A673 (cell line): Measurements from ENCODE around the gene HCK. TPM values are rescaled to one million over a fixed set of nuclear protein-coding genes. Genes with fewer than 3 reads are reported as not detected.

Experiments used
- BruUV-seq: library from RNA; stranded (reverse); fragments of 400-500 nt; replicated peaks from 2 replicates; lab custom pipeline; 2021; lab: Mats Ljungman, UMichigan
- CTCF ChIA-PET: fragments of 300-600 bp; sonication (Branson Sonifier 250); formaldehyde crosslinking; loops from one replicate; lab custom pipeline; 2022; ENCODE audit warnings: antibody characterized with exemption; lab: Charles Lee
- POLR2A ChIA-PET: fragments of 300-600 bp; sonication (Branson Sonifier 250); formaldehyde crosslinking; loops from one replicate; lab custom pipeline; 2022; ENCODE audit warnings: antibody characterized with exemption; ENCODE audit not compliant: low non-redundant PET; lab: Charles Lee
- DNase-seq: peaks from one replicate; pipeline ENCODE4 v3.0.0-alpha.2; 2015; ENCODE audit warnings: low spot score
- H3K27ac ChIP-seq: fragments of 200-600 bp; sonication (generic); 2 replicates; pipeline ENCODE4 v1.5.1; 2016; ENCODE audit warnings: mixed run types, low read depth, mild to moderate bottlenecking, mixed read lengths, antibody characterized with exemption, low read length; ENCODE audit not compliant: poor library complexity, severe bottlenecking
- H3K27me3 ChIP-seq: fragments of 200-600 bp; sonication (generic); replicated peaks from 2 replicates; pipeline ENCODE4 v1.6.1; 2017; ENCODE audit warnings: mixed run types, low read depth, mild to moderate bottlenecking, mixed read lengths, antibody characterized with exemption, low read length; ENCODE audit not compliant: insufficient read depth, poor library complexity
- H3K36me3 ChIP-seq: fragments of 200-600 bp; sonication (generic); 2 replicates; pipeline ENCODE4 v1.6.1; 2016; ENCODE audit warnings: mixed run types, mild to moderate bottlenecking, mixed read lengths, antibody characterized with exemption, low read length; ENCODE audit not compliant: insufficient read depth, poor library complexity, severe bottlenecking
- H3K4me1 ChIP-seq: fragments of 200-600 bp; sonication (generic); 2 replicates; pipeline ENCODE4 v1.6.1; 2017; ENCODE audit warnings: mixed run types, mild to moderate bottlenecking, mixed read lengths, antibody characterized with exemption, low read length; ENCODE audit not compliant: insufficient read depth, poor library complexity, severe bottlenecking
- H3K4me3 ChIP-seq: fragments of 200-600 bp; sonication (generic); 2 replicates; pipeline ENCODE4 v1.5.1; 2016; ENCODE audit warnings: low read depth, mixed run types, mild to moderate bottlenecking, mixed read lengths, low read length; ENCODE audit not compliant: poor library complexity, severe bottlenecking
- H3K9me3 ChIP-seq: fragments of 200-600 bp; sonication (generic); 2 replicates; pipeline ENCODE4 v1.6.1; 2016; ENCODE audit warnings: mixed run types, low read depth, mild to moderate bottlenecking, mixed read lengths, antibody characterized with exemption, low read length; ENCODE audit not compliant: poor library complexity, severe bottlenecking
- CTCF ChIP-seq: fragments of 300-800, 200-600 bp; sonication (generic); conservative IDR thresholded peaks from 2 replicates; pipeline ENCODE4 v1.5.1; 2017; ENCODE audit warnings: low read depth, mild to moderate bottlenecking, antibody characterized with exemption, low read length, moderate library complexity, mixed read lengths
- EZH2 ChIP-seq: fragments of 200-600 bp; sonication (generic); IDR thresholded peaks from 2 replicates; pipeline ENCODE4 v1.6.1; 2017; ENCODE audit warnings: borderline replicate concordance, low read depth, mild to moderate bottlenecking, mixed read lengths, antibody characterized with exemption, low read length; ENCODE audit not compliant: poor library complexity, severe bottlenecking
- intact Hi-C: fragments of 100-400 bp; cut with micrococcal nuclease; formaldehyde crosslinking; loops from one replicate; pipeline ENCODE4 v1.10.0; 2022; ENCODE audit not compliant: unreplicated experiment
- total RNA-seq: library from RNA; stranded (reverse); gene quantifications from 2 replicates; pipeline ENCODE4 v1.2.3, GENCODE V29; 2021

The HCK gene
- total RNA-seq, 1 experiment from 2014 or later: not detected

GRCh38 chr20:32128167-32128566 lies 76.1 kb downstream of the HCK start:
- intact Hi-C loops: no loop called here
- no peaks in the 10 kb centered on the region for H3K36me3 ChIP-seq
- TF ChIP-seq CTCF (no peak), EZH2 (no peak)
- no TSS peak for BruUV-seq
- H3K27ac ChIP-seq: no peak overlapping the region
- no peaks in the 10 kb centered on the region for H3K9me3 ChIP-seq
- no peak for DNase-seq
- ChIA-PET CTCF (no interaction called here), POLR2A (no interaction called here)
- H3K4me1 ChIP-seq: no peaks in the 10 kb centered on the region
- no peak overlapping the region for H3K4me3 ChIP-seq
- no peaks in the 10 kb centered on the region for H3K27me3 ChIP-seq

GRCh38 chr20:32129863-32130262 lies 77.8 kb downstream of the HCK start:
- POLR2A ChIA-PET: no interaction called here
- BruUV-seq: no TSS peak
- CTCF ChIA-PET: no interaction called here

DNA sequence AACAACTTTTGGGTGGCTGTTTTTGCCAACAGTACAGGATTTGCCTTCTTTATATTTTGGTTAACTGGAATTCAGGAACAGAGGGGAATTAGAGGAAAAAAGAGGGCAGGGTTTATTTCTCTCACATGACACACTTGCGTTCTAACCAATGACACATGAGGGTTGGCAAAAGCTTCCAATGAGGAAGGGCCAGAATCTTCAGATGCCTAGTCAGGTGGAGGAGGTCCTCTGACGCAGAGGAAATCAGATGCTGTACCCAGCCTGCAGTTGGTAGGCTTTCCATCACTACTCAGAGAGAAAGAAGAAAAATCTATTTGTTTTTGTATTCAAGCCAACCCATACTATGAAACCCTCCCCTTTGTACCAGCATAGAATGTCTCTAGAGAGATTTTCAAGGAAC lies 78.3 kb downstream of the HCK start:
- H3K4me3 ChIP-seq: no peak overlapping the region
- no peak for DNase-seq
- no peaks in the 10 kb centered on the region for H3K27me3 ChIP-seq
- no peaks in the 10 kb centered on the region for H3K36me3 ChIP-seq
- H3K27ac ChIP-seq: no peak overlapping the region
- no peaks in the 10 kb centered on the region for H3K4me1 ChIP-seq
- CTCF ChIA-PET: no interaction called here
- TF ChIP-seq CTCF (no peak), EZH2 (no peak)
- no peaks in the 10 kb centered on the region for H3K9me3 ChIP-seq
- no TSS peak for BruUV-seq
- POLR2A ChIA-PET: no interaction called here
- intact Hi-C loops: no loop called here

More at GRCh38 chr20:32129863-32130262, 77.8 kb downstream of the HCK start:
- H3K36me3 ChIP-seq: no peaks in the 10 kb centered on the region
- DNase-seq: no peak
- no peaks in the 10 kb centered on the region for H3K4me1 ChIP-seq
- no peak overlapping the region for H3K27ac ChIP-seq
- no peak overlapping the region for H3K4me3 ChIP-seq
- TF ChIP-seq CTCF: no peak
- TF ChIP-seq EZH2: no peak
- intact Hi-C loops: no loop called here
- H3K27me3 ChIP-seq: no peaks in the 10 kb centered on the region
- H3K9me3 ChIP-seq: no peaks in the 10 kb centered on the region
